ENCODE data around the gene PDCD4. TPM values are rescaled to one million over a fixed set of nuclear protein-coding genes. Genes with fewer than 3 reads are reported as not detected.

Gene PDCD4
- total RNA-seq, 1 experiment from 2014 or later: 133 TPM

- ChIA-PET CTCF (interaction anchor here (1.1 to 1.9 kb wide), 3 partner anchors 20 to 128 kb away, joined by 3 to 5 read pairs (median 5); no protein-coding TSS in a partner anchor), POLR2A (interaction anchor here (0.7 to 2.3 kb wide), 15 partner anchors 8 to 263 kb away, joined by 3 to 97 read pairs (median 6); no protein-coding TSS in a partner anchor)
- Mint-ChIP-seq H3K4me1 (ENCODE audit: insufficient read depth, unreplicated experiment) (peaks cover 38% of the 10 kb centered on the region), H3K36me3 (ENCODE audit: insufficient read depth, unreplicated experiment) (peaks cover 53% of the 10 kb centered on the region), H3K9me3 (ENCODE audit: unreplicated experiment) (no peaks in the 10 kb centered on the region), H3K27ac (ENCODE audit: low read depth, unreplicated experiment) (peak overlapping the region; percentile 64), H3K27me3 (ENCODE audit: insufficient read depth, unreplicated experiment) (no peaks in the 10 kb centered on the region), H3K4me3 (ENCODE audit: unreplicated experiment) (peak overlapping the region; percentile 78)
- BruUV-seq (replicated peaks): no TSS peak
- no peak for DNase-seq (ENCODE audit: unreplicated experiment)
- TF ChIP-seq, protein P1, sequence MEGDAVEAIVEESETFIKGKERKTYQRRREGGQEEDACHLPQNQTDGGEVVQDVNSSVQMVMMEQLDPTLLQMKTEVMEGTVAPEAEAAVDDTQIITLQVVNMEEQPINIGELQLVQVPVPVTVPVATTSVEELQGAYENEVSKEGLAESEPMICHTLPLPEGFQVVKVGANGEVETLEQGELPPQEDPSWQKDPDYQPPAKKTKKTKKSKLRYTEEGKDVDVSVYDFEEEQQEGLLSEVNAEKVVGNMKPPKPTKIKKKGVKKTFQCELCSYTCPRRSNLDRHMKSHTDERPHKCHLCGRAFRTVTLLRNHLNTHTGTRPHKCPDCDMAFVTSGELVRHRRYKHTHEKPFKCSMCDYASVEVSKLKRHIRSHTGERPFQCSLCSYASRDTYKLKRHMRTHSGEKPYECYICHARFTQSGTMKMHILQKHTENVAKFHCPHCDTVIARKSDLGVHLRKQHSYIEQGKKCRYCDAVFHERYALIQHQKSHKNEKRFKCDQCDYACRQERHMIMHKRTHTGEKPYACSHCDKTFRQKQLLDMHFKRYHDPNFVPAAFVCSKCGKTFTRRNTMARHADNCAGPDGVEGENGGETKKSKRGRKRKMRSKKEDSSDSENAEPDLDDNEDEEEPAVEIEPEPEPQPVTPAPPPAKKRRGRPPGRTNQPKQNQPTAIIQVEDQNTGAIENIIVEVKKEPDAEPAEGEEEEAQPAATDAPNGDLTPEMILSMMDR (IDR thresholded peaks at IDR 0.05; ENCODE audit: unreplicated experiment): no peak
- intact Hi-C loops (cut with micrococcal nuclease): loop anchor here (5.0 kb wide), 1 partner anchor 567 kb away; no protein-coding TSS in a partner anchor
Observed at GRCh38 chr10:110873951-110874350, 2.2 kb downstream of the PDCD4 start.

GRCh38 chr10:110876000-110876399 is 4.3 kb downstream of the PDCD4 start:
- Mint-ChIP-seq H3K27ac (ENCODE audit: low read depth, unreplicated experiment) (peak overlapping the region; percentile 49), H3K9me3 (ENCODE audit: unreplicated experiment) (no peaks in the 10 kb centered on the region), H3K36me3 (ENCODE audit: insufficient read depth, unreplicated experiment) (peaks cover 74% of the 10 kb centered on the region), H3K4me1 (ENCODE audit: insufficient read depth, unreplicated experiment) (peaks cover 36% of the 10 kb centered on the region), H3K4me3 (ENCODE audit: unreplicated experiment) (peak overlapping the region; percentile 78), H3K27me3 (ENCODE audit: insufficient read depth, unreplicated experiment) (no peaks in the 10 kb centered on the region)
- TF ChIP-seq, protein P1 (IDR thresholded peaks at IDR 0.05; ENCODE audit: unreplicated experiment): no peak
- DNase-seq (ENCODE audit: unreplicated experiment): no peak
- intact Hi-C loops (cut with micrococcal nuclease): no loop called here
- CTCF ChIA-PET: interaction anchor here (0.6 to 3.1 kb wide), 6 partner anchors 10 to 204 kb away, joined by 3 to 10 read pairs (median 4); no protein-coding TSS in a partner anchor
- BruUV-seq (replicated peaks): no TSS peak
- POLR2A ChIA-PET: interaction anchor here (0.6 to 2.6 kb wide), 15 partner anchors 11 to 571 kb away, joined by 3 to 13 read pairs (median 5); partner anchors contain the start of gene SMNDC1

GRCh38 chr10:110876788-110877187 is 5.1 kb downstream of the PDCD4 start:
- ChIA-PET POLR2A (interaction anchor here (0.6 to 2.6 kb wide), 15 partner anchors 11 to 572 kb away, joined by 3 to 13 read pairs (median 4); partner anchors contain the start of gene SMNDC1), CTCF (interaction anchor here (0.6 to 3.1 kb wide), 8 partner anchors 11 to 485 kb away, joined by 3 to 10 read pairs (median 3); no protein-coding TSS in a partner anchor)
- intact Hi-C loops (cut with micrococcal nuclease): no loop called here
- peaks cover 30% of the 10 kb centered on the region for H3K4me1 Mint-ChIP-seq (ENCODE audit: insufficient read depth, unreplicated experiment)
- no peaks in the 10 kb centered on the region for H3K9me3 Mint-ChIP-seq (ENCODE audit: unreplicated experiment)
- H3K27ac Mint-ChIP-seq (ENCODE audit: low read depth, unreplicated experiment): no peak overlapping the region
- DNase-seq (ENCODE audit: unreplicated experiment): no peak
- no peak overlapping the region for H3K4me3 Mint-ChIP-seq (ENCODE audit: unreplicated experiment)
- no TSS peak for BruUV-seq (replicated peaks)
- no peaks in the 10 kb centered on the region for H3K27me3 Mint-ChIP-seq (ENCODE audit: insufficient read depth, unreplicated experiment)
- H3K36me3 Mint-ChIP-seq (ENCODE audit: insufficient read depth, unreplicated experiment): peaks cover 75% of the 10 kb centered on the region
- TF ChIP-seq, protein P1 (IDR thresholded peaks at IDR 0.05; ENCODE audit: unreplicated experiment): no peak

GRCh38 chr10:110880012-110880411 is 8.3 kb downstream of the PDCD4 start:
- intact Hi-C loops (cut with micrococcal nuclease): no loop called here
- no peak for DNase-seq (ENCODE audit: unreplicated experiment)
- Mint-ChIP-seq H3K27ac (ENCODE audit: low read depth, unreplicated experiment) (no peak overlapping the region), H3K27me3 (ENCODE audit: insufficient read depth, unreplicated experiment) (no peaks in the 10 kb centered on the region), H3K36me3 (ENCODE audit: insufficient read depth, unreplicated experiment) (peaks cover 94% of the 10 kb centered on the region), H3K4me3 (ENCODE audit: unreplicated experiment) (no peak overlapping the region), H3K4me1 (ENCODE audit: insufficient read depth, unreplicated experiment) (peaks cover 30% of the 10 kb centered on the region), H3K9me3 (ENCODE audit: unreplicated experiment) (no peaks in the 10 kb centered on the region)
- POLR2A ChIA-PET: interaction anchor here (0.7 to 1.6 kb wide), 4 partner anchors 17 to 117 kb away, joined by 3 to 4 read pairs (median 3); partner anchors contain the start of gene SHOC2
- TF ChIP-seq, protein P1 (IDR thresholded peaks at IDR 0.05; ENCODE audit: unreplicated experiment): no peak
- no TSS peak for BruUV-seq (replicated peaks)
- CTCF ChIA-PET: interaction anchor here (0.6 to 0.7 kb wide), 2 partner anchors 272 to 292 kb away, joined by 3 to 4 read pairs; no protein-coding TSS in a partner anchor

Measured in MCF 10A (cell line).